Astrocyte (in vitro differentiated cells and primary cell): ENCODE measurements around the gene PTPRQ. TPM values are rescaled to one million over a fixed set of nuclear protein-coding genes. Genes with fewer than 3 reads are reported as not detected.

Experiments
- DNase-seq: peaks from one replicate; pipeline ENCODE4 v3.0.0-alpha.2; 2010; ENCODE audit warnings: low read depth
- FAIRE-seq: peaks from 2 replicates; lab custom pipeline; 2011; peaks lifted over from hg19 to GRCh38; lab: Jason Lieb, UNC
- H2AFZ ChIP-seq: 2 replicates; pipeline ENCODE4 v1.6.0; 2012; ENCODE audit warnings: low read depth, low read length, inconsistent platforms
- H3K27ac ChIP-seq: 2 replicates; pipeline ENCODE4 v1.5.1; 2011; ENCODE audit warnings: low read depth, low read length, inconsistent platforms
- H3K27me3 ChIP-seq: 2 replicates; pipeline ENCODE4 v1.6.0; 2011; ENCODE audit warnings: low read length, inconsistent platforms; ENCODE audit not compliant: insufficient read depth
- H3K36me3 ChIP-seq: 2 replicates; pipeline ENCODE4 v1.5.1; 2011; ENCODE audit warnings: low read length, inconsistent platforms; ENCODE audit not compliant: insufficient read depth
- H3K4me1 ChIP-seq: 2 replicates; pipeline ENCODE4 v1.5.1; 2011; ENCODE audit warnings: low read length, inconsistent platforms; ENCODE audit not compliant: insufficient read depth
- H3K4me2 ChIP-seq: 2 replicates; pipeline ENCODE4 v1.6.0; 2012; ENCODE audit warnings: low read length, inconsistent platforms
- H3K4me3 ChIP-seq: 2 replicates; pipeline ENCODE4 v1.5.1; 2011; ENCODE audit warnings: low read depth, mild to moderate bottlenecking, low read length, inconsistent platforms; ENCODE audit not compliant: insufficient read depth
- H3K79me2 ChIP-seq: 2 replicates; pipeline ENCODE4 v1.6.0; 2012; ENCODE audit warnings: mild to moderate bottlenecking, low read length, inconsistent platforms; ENCODE audit not compliant: insufficient read depth
- H3K9ac ChIP-seq: 2 replicates; pipeline ENCODE4 v1.6.0; 2012; ENCODE audit warnings: mild to moderate bottlenecking, low read length, inconsistent platforms
- H3K9me3 ChIP-seq: 2 replicates; pipeline ENCODE4 v1.5.1; 2012; ENCODE audit warnings: low read depth, mild to moderate bottlenecking, low read length, inconsistent platforms; ENCODE audit not compliant: insufficient read depth
- H4K20me1 ChIP-seq: 2 replicates; pipeline ENCODE4 v1.6.0; 2012; ENCODE audit warnings: low read length, inconsistent platforms; ENCODE audit not compliant: insufficient read depth
- H3K27ac Mint-ChIP-seq: one replicate; pipeline ENCODE4 v1.8.0; 2021; ENCODE audit warnings: mild to moderate bottlenecking, mixed read lengths; ENCODE audit not compliant: unreplicated experiment
- H3K27me3 Mint-ChIP-seq: one replicate; pipeline ENCODE4 v1.8.0; 2021; ENCODE audit warnings: low read depth, mixed read lengths; ENCODE audit not compliant: unreplicated experiment
- H3K36me3 Mint-ChIP-seq: one replicate; pipeline ENCODE4 v1.8.0; 2021; ENCODE audit warnings: low read depth, mixed read lengths; ENCODE audit not compliant: unreplicated experiment
- H3K4me1 Mint-ChIP-seq: one replicate; pipeline ENCODE4 v1.8.0; 2021; ENCODE audit warnings: low read depth, mixed read lengths; ENCODE audit not compliant: unreplicated experiment
- H3K4me3 Mint-ChIP-seq: one replicate; pipeline ENCODE4 v1.8.0; 2021; ENCODE audit warnings: mild to moderate bottlenecking, moderate library complexity, mixed read lengths; ENCODE audit not compliant: unreplicated experiment
- H3K9me3 Mint-ChIP-seq: one replicate; pipeline ENCODE4 v1.8.0; 2021; ENCODE audit warnings: mild to moderate bottlenecking, mixed read lengths; ENCODE audit not compliant: unreplicated experiment
- EZH2 ChIP-seq: IDR thresholded peaks from 2 replicates; pipeline ENCODE4 v1.6.1; 2012; ENCODE audit warnings: mild to moderate bottlenecking, low read length, inconsistent platforms; ENCODE audit not compliant: insufficient read depth
- total RNA-seq: library from RNA; stranded (reverse); gene quantifications from 2 replicates; pipeline ENCODE4 v1.2.1, GENCODE V29; 2021
- TF ChIP-seq, protein P1 (sequence below): IDR thresholded peaks from 2 replicates; pipeline ENCODE4 v1.5.1; 2011; ENCODE audit warnings: low read depth, mild to moderate bottlenecking, inconsistent platforms, low read length, moderate library complexity; ENCODE audit not compliant: insufficient read depth

The PTPRQ gene
- total RNA-seq, 1 donor from 2014 or later: 0.18 TPM

DNA sequence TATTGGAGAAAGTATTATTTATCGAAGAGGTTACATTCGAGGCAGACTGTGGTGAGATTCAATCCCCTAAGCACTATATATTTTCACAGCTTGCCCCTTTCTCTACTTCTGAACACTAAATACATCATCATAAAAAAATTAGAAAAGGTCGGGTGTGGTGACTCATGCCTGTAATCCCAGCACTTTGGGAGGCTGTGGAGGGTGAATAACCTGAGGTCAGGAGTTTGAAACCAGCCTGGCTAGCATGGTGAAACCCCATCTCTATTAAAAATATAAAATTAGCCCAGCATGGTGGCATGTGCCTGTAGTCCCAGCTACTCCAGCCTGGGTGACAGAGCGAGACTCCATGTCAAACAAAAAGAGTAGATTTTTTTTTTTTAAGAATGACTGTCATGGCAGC lies 192.8 kb downstream of the PTPRQ start:
- Histone ChIP-seq H2AFZ (no peak overlapping the region), H4K20me1 (no peaks in the 10 kb centered on the region), H3K27ac (no peak overlapping the region), H3K4me2 (no peak overlapping the region), H3K79me2 (no peaks in the 10 kb centered on the region), H3K9me3 (no peaks in the 10 kb centered on the region), H3K4me3 (no peak overlapping the region), H3K4me1 (no peaks in the 10 kb centered on the region), H3K36me3 (no peaks in the 10 kb centered on the region), H3K9ac (no peak overlapping the region), H3K27me3 (no peaks in the 10 kb centered on the region)
- TF ChIP-seq, protein P1, sequence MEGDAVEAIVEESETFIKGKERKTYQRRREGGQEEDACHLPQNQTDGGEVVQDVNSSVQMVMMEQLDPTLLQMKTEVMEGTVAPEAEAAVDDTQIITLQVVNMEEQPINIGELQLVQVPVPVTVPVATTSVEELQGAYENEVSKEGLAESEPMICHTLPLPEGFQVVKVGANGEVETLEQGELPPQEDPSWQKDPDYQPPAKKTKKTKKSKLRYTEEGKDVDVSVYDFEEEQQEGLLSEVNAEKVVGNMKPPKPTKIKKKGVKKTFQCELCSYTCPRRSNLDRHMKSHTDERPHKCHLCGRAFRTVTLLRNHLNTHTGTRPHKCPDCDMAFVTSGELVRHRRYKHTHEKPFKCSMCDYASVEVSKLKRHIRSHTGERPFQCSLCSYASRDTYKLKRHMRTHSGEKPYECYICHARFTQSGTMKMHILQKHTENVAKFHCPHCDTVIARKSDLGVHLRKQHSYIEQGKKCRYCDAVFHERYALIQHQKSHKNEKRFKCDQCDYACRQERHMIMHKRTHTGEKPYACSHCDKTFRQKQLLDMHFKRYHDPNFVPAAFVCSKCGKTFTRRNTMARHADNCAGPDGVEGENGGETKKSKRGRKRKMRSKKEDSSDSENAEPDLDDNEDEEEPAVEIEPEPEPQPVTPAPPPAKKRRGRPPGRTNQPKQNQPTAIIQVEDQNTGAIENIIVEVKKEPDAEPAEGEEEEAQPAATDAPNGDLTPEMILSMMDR: no peak
- no peak for DNase-seq
- H3K4me1 Mint-ChIP-seq: no peaks in the 10 kb centered on the region
- H3K9me3 Mint-ChIP-seq: no peaks in the 10 kb centered on the region
- no peak for FAIRE-seq
- H3K27ac Mint-ChIP-seq: no peak overlapping the region
- H3K4me3 Mint-ChIP-seq: no peak overlapping the region
- no peaks in the 10 kb centered on the region for H3K36me3 Mint-ChIP-seq
- H3K27me3 Mint-ChIP-seq: no peaks in the 10 kb centered on the region

DNA sequence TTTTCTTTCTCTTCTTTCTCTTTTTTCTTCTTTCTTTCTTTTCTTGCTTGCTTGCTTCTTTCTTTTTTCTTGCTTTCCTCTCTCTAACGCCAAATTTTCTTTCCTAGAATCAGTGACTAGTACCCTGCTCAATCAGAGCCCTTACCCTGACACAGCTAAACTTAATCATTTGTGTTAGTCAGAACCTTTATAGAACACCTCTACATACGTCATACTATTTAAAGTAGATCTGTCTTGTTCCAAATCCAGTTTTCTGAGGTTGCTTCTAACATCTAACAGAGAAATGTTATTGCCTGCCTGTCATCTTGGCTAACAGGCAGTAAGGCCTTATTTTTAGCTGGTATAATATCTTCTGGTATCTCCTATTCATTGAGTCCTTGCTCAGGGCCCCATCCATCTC lies 197.9 kb downstream of the PTPRQ start:
- H4K20me1 ChIP-seq: no peaks in the 10 kb centered on the region
- no peak overlapping the region for H3K27ac ChIP-seq
- Mint-ChIP-seq H3K27me3 (no peaks in the 10 kb centered on the region), H3K4me3 (no peak overlapping the region), H3K9me3 (no peaks in the 10 kb centered on the region), H3K4me1 (no peaks in the 10 kb centered on the region), H3K27ac (no peak overlapping the region), H3K36me3 (no peaks in the 10 kb centered on the region)
- no peaks in the 10 kb centered on the region for H3K79me2 ChIP-seq
- H3K4me3 ChIP-seq: no peak overlapping the region
- TF ChIP-seq, protein P1: no peak
- TF ChIP-seq EZH2: no peak
- FAIRE-seq (no peak), DNase-seq (no peak)
- H2AFZ ChIP-seq: no peak overlapping the region
- H3K27me3 ChIP-seq: no peaks in the 10 kb centered on the region
- H3K4me1 ChIP-seq: peaks cover 7% of the 10 kb centered on the region
- H3K9ac ChIP-seq: no peak overlapping the region
- H3K9me3 ChIP-seq: no peaks in the 10 kb centered on the region
- no peaks in the 10 kb centered on the region for H3K36me3 ChIP-seq
- no peak overlapping the region for H3K4me2 ChIP-seq

DNA sequence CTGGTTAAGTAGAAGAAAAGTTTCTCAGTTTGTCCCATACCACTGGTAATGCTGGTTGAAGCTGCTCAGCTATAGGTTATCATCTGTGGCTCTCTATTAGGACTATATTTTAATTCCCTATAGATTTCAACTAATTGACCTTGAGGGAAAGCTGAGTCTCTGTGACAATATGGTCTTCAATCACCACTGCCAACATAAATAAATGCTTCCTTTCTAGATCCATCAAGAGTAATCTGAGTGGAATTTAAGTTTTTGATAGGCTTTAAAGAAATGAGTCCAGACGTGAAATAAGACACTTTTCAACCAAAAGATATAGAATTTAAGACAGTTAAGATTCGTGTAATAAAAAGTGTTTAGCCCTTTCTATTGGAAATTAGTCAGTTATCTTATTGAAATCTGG lies 199.9 kb downstream of the PTPRQ start:
- Mint-ChIP-seq H3K4me3 (no peak overlapping the region), H3K9me3 (no peaks in the 10 kb centered on the region), H3K4me1 (no peaks in the 10 kb centered on the region), H3K36me3 (no peaks in the 10 kb centered on the region), H3K27me3 (no peaks in the 10 kb centered on the region), H3K27ac (no peak overlapping the region)
- Histone ChIP-seq H3K9ac (no peak overlapping the region), H3K9me3 (no peaks in the 10 kb centered on the region), H3K4me1 (peaks cover 12% of the 10 kb centered on the region), H4K20me1 (no peaks in the 10 kb centered on the region), H3K79me2 (no peaks in the 10 kb centered on the region), H2AFZ (no peak overlapping the region), H3K27me3 (no peaks in the 10 kb centered on the region), H3K4me2 (peak overlapping the region; percentile 42), H3K36me3 (no peaks in the 10 kb centered on the region), H3K4me3 (no peak overlapping the region), H3K27ac (no peak overlapping the region)
- FAIRE-seq (no peak), DNase-seq (peak; percentile 21)
- TF ChIP-seq, protein P1: no peak
- no peak for TF ChIP-seq EZH2
